ENCODE measurements around the gene RIIAD1.
"Not testable (repeated sequence)": the region's sequence is repeated elsewhere in the genome, so short reads cannot be mapped to it uniquely, and the experiment has no call there.

The RIIAD1 gene

DNA sequence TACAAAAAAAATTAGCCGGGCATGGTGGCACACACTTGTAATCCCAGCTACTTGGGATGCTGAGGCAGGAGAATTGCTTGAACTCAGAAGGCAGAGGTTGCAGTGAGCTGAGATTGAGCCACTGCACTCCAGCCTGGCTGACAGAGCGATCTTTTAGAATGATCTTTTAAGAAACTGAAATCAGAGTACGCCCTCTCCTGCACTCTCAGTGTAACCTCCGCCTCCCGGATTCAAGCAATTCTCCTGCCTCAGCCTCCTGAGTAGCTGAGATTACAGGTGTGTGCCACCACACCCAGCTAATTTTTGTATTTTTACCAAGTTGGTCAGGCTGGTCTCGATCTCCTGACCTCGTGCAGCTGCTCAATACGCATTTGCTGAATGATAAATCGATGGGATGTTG is 12.7 kb downstream of the RIIAD1 start:
- DNase-seq (ENCODE audit: low read depth in 2 of 2): not testable (repeated sequence)

DNA sequence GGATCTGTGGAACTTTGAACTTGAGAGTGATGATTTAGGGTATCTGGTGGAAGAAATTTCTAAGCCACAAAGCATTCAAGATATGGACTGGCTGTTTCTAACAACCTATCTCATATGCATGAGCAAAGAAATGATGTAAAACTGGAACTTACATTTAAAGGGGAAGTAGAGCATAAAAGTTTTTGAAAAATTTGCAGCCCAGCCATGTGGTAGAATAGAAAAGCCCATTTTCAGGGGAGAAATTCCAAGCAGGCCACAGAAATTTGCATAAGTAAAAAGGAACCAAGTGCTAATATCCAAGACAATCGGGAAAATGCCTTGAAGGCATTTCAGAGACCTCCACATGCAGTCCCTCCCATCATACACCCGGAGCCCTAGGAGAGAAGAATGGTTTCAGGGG is 15.7 kb downstream of the RIIAD1 start:
- no peak for DNase-seq (ENCODE audit: low read depth in 2 of 2)

DNA sequence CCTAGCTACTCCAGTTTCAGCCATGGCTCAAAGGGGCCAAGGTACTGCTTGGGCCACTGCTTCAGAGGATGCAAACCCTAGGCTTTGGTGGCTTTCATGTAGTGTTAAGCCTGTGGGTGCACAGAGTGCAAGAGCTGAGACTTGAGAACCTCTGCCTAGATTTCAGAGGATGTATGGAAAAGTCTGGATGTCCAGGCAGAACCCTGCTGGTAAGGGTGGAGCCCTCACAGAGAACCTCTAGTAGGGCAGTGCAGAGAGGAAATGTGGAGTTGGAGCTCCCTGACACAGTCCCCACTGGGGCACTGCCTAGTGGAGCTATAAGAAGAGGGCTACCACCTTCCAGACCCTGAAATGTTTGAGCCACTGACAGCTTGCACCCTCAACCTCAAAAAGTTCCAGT is 16.2 kb downstream of the RIIAD1 start:
- no peak for DNase-seq (ENCODE audit: low read depth in 2 of 2)

DNA sequence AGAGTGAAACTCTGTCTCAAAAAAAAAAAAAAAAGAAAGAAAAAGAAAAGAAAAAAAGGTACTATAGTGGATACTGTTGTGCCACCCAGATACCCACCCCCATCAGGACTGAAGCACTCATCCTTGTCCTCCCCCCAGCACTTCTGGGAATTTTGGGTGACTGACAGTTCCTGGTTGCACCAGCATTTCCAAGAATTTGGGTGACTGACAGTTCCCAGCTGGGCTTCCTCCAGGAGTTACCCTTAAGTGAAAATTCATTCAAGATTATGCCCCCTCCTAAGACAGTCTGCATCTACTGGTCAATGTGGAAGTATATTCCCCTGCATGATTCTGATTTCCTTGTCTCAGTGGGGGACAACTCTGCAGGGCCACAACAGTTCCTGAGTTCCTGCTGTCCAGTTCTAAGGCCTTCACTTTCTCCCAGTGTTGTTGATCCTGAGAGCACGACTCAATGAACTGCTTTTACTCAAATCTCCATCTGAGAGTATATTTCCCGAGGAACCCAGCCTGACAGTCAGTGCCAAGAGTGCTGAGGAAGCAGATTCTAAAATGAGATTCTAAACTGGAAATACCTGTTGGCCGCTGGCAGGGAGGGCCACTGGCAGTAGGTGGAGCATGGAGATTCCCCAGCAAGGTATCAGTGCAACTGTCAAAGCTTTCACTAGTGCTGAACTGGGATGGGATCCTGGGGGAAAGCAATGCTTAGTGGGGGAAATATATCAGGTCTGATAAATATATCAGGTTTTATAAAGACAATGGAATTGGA is 18.5 kb downstream of the RIIAD1 start:
- no peak for DNase-seq (ENCODE audit: low read depth in 2 of 2)

DNA sequence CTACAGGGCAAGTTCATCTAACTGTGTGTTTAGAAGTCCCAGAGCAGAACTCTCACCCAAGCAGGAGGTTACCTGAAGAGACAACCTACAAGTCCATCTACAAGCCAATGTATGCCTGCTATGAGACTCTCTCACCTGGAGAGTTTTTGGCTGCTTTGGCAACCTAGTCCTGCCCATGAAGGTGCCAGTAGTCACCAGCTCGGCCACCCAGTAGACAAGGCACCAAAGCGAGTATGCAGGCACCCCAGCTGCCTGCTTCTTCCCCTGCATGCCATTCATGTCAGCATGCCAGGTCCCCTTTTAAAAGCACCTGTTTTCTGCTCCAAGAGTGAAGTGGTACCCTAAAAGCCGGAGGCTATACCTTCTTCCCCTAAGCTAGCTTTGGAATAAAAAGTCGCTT is 20.2 kb downstream of the RIIAD1 start:
- DNase-seq (ENCODE audit: low read depth in 2 of 2): no peak

DNA sequence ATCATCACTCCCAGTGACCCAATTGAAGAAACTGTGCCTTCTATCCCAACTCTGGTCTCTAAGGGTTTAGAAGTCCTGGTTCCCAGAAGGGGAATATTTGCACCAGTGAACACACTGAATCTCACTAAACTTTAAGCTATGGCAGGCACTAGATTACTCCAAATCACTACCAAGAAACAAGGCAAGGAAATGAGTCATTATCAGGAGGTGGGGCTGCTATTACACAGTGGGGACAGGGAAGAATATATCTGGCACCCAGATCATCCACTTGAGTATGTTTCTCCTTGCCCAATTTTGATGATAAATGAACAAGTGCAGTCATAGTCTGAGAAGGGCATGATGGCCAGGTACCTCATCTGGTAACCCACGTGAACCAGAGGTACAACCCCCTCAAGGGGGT is 35.0 kb downstream of the RIIAD1 start:
- no peak for DNase-seq (ENCODE audit: low read depth in 2 of 2)

DNA sequence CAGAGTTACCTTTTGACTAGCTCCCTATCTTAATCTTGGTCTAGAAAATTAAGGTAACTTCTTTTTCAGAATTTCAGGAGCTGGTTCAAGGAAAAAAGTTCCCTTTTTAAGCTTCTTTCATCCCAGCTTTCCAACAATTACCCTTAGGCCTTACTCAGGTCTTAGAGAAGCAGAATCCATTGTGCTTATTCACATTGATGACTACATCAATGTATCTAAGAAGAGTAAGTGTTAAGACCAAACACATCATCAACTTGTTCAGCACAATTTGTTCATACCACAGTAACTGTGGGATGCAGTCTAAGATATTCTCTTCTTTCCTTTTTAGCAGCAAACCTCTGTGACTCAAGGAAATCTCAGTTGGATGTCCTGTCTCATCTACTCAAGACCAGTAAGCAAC is 37.9 kb downstream of the RIIAD1 start:
- no peak for DNase-seq (ENCODE audit: low read depth in 2 of 2)

DNA sequence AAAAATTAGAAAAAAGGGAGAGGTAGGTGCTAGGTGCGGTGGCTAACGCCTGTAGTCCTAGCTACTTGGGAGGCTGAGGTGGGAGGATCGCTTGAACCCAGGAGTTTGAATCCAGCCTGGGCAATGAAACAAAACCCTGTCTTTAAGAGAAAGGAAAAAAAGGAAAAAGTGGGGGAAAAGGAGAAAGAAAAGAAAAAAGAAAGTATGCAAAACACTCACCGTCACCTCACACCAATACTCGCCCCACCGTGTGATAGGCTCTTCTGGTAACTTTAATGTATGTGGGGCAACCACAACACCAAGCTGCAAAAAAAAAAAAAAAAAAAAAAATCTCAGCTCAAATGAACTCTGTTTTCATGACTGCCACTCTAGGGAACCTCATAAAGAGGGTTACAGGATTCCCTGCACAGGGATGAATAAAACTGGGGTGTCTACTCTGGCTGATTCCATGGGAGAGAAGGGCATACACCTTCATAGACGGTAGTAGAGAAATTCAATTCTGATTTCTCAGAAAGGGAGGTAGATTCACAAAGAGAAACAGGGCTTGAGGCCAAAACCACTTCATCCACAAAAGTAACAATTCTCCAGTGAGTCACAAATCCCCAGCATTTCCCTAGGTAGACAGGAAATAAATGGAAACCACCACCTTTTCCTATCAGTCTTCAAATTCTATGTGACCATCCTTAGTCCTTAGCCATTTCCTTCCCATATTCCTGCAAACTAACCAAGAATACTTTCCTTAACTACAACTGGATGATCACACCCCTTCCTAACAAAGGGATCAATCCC is 39.5 kb downstream of the RIIAD1 start:
- no peak for DNase-seq (ENCODE audit: low read depth in 2 of 2)

DNA sequence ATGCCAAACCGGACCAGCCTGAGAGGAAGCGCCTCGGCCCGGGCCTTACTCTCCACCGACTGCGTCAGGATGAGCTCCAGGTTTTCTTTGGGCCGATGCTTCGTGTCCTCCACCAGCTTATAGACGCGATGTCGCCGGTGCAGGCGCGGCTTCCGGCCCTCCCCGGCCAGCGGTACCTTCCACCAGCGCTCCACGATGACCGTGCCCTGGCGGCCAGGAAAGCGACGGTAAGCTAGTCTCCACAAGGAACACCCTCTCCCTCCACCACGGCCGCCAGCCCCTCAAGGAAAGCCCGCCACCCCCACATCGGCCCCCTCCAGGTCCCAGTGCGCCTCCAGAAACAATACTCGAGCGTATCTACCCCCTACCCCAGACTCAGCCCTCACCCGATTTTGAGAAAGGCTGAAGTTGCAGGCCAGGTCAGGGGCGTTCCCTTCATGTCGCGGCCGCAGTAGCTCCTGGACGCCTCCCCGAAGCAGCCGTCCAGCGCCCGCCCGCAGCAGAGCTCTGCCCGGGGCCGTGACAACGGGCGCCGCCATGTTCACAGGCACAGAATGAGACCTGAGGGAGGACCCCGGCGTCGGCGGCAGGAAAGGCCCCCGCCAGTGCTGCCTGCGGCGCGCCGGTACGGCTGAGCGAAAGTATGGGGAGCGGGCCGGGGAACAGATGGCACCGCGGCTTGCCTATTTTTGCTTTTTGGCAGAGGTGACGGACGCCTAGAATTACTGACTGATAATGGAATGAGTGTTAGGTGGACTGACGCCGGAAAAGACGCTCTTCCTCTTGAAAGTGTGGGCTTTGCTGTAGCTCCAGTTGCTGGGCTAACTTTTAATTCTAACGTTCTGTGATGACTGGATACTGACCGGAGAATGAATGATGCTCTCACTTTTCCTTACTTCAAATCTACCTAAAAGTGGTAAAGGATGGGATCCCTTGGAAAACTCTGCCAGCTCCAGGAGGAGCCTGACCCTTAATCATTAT is 41.9 kb downstream of the RIIAD1 start, which contains the start of gene MRPL9:
TSS of gene MRPL9 (minus strand) at position 556 of the 981 bp plus-strand sequence. CDS start at position 539, 17 bp downstream.
- peak; percentile 66 to 70 for DNase-seq (ENCODE audit: low read depth in 2 of 2)

DNA sequence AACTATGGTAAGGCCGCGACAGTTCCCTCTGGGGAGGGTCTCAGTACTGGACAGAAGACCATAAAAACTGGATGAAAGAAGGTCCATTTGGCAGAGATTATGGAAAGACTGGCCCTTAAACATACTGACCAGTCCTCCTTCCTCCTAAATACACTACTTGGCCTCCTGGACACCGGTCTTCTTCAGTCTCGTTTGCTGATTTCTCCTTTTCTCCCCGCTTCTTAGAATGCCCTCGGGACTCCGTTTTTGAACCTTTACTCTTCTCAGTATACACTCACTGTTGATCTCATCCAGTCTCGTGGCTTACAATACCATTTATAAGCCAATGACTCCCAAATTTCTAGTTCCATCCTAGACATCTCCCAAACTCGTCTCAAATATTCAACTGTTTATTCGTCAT is 42.7 kb downstream of the RIIAD1 start:
- DNase-seq (ENCODE audit: low read depth in 2 of 2): no peak

DNA sequence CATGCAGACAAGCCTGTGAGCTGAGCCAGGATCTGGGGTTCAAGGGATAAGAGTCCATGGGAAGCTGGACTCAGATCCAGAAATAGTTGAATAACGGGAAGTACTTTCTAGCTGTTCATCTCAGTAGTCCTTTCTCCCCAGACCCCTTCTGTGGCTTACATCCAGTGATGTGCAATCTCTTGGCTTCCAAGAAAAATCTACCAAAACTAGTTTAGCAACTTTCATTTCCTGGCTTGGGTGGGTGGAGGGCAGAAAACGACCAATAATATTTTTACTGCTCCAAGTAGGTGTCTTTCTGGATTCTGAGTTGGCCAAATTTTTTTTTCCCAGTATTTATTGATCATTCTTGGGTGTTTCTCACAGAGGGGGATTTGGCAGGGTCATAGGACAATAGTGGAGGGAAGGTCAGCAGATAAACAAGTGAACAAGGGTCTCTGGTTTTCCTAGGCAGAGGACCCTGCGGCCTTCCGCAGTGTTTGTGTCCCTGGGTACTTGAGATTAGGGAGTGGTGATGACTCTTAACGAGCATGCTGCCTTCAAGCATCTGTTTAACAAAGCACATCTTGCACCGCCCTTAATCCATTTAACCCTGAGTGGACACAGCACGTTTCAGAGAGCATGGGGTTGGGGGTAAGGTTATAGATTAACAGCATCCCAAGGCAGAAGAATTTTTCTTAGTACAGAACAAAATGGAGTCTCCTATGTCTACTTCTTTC is 47.2 kb downstream of the RIIAD1 start:
- not testable (repeated sequence) for DNase-seq (ENCODE audit: low read depth in 2 of 2)

DNA sequence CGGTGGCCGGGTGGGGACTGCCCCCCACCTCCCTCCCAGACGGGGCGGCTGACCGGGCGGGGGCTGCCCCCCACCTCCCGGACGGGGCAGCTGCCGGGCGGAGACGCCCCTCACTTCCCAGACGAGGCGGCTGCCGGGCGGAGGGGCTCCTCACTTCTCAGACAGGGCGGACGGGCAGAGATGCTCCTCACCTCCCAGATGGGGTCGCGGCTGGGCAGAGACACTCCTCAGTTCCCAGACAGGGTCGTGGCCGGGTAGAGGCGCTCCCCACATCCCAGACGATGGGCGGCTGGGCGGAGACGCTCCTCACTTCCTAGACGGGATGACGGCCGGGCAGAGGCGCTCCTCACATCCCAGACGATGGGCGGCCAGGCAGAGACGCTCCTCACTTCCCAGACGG is 47.9 kb downstream of the RIIAD1 start:
- DNase-seq (ENCODE audit: low read depth in 2 of 2): not testable (repeated sequence)

DNA sequence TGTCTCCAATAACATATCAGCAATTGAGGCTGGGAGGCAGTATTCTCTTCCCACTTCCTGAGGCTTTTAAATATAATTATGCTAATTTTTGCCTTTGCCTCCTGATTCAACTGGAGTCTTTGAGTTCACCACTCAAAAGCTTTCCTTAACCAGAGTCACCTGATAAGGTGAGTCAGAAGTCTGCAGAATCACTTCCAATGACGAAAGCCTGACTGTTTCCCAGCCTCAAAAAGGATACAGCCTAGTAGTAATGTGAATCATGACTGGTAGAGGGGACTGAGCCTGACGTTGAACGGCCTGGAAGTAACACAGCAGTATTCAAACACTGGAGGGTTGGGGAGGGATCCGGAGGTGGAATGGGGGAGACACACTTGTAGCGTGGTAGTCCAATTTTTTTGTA is 52.4 kb downstream of the RIIAD1 start:
- no peak for DNase-seq (ENCODE audit: low read depth in 2 of 2)

DNA sequence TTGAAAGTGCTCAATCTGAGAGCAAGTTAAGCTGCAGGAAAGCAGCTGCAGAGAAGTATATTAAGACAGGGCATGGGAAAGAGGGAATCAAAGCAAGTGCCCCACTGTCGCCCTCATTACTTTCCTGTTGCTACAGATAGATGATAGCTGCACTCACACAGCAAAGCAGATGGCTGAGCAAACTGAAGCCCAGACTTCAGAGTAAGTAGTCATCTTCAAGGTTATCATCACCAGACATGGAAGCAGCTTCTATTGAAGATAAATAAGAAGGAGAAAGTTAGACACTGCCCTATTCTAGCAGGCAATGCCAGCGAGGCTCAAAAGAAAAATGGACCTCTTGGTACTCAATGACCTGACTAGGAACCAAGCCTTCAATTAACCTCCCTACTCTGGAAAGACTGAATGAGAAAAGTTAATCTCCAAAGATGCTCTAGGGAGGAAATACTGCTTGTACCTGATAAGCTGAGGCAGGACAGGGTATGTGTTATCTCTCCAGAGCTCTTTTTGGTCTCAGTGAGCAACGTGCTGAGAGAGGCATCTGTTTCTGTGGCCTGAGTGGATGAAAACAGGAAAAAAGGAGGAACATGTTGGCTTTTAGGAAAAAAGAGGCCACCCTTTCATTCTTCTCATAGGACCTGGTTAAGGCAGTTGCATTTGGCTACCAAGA is 53.1 kb downstream of the RIIAD1 start:
- no peak for DNase-seq (ENCODE audit: low read depth in 2 of 2)

DNA sequence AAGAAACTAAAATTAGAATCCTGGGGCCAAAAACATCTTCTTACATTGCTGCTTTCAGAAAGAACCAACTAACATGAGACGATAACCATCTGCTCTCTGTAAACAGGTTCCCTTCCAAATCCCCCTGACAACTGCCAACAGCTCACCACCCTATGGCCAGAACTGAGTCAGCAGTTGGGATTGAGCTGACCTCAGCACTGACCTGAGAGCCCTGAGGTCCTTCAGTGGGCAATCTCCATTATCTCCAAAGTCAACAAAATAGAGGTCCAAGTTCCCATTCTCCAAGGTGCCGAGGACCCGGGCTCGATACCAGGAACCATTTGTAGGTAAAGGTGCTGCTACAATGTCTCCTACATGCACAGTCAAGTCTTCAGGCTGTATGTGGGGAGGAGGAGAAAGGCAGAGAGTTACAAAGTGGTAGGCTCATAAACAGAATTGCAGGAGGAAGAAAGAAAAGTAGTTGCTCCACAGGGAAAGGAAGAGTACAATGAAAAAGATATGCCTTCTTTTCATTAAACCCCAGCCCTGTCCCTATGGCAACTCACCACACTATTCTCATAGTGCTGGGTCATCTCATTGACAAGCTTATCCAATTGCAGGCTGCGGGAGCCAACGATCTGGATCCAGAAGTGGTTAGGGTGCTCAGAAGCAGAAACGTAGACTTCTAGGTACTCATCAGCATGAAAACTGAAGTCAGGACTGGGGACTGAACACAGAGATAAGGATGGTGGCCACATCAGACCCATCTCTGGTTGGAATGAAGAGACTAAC is 54.8 kb downstream of the RIIAD1 start:
- DNase-seq (ENCODE audit: low read depth in 2 of 2): no peak

DNA sequence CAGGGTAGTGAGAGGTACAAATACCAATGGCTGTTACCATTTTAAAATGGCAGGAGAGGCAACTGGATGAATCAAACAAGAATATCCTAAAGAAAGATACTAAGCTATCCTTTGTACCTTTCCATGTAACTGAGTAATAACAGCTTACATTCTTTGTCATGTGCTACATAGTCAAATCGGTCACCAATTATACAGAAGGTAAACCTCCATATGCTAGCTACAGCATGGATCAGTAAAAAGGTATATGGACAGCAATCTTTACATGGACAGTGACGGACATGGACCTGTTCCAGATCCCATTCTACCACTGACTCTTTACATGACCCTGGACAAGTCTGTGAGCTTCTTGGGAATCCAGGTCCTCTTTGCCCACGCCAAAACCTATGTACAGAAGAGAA is 55.3 kb downstream of the RIIAD1 start:
- DNase-seq (ENCODE audit: low read depth in 2 of 2): no peak

DNA sequence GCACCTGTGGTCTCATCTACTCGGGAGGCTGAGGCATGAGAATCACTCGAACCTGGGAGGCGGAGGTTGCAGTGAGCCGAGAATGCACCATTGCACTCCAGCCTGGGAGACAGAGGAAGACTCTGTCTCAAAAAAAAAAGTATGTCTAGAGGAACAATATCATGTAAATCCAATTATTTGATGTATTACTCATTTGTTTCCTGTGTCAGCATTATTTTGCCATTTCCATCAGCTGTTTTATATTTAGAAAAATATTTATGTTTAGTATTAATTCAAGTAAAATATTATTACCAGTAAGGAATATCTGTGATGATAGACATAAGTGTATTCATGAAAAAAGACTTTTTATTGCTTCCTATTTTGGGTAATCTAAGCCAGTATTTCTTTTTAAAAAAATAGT is 56.0 kb downstream of the RIIAD1 start:
- no peak for DNase-seq (ENCODE audit: low read depth in 2 of 2)
